ENCODE results near the gene SORBS2. TPM values are rescaled to one million over a fixed set of nuclear protein-coding genes. Genes with fewer than 3 reads are reported as not detected.

The SORBS2 gene
- total and polyA plus RNA-seq, 2 of the 8 experiments (the other 6 are each of a cell fraction or from before 2014, with no cell fraction given) = 73.0 to 87.1 TPM

GRCh38 chr4:185849664-185850550, 37.9 kb upstream of the SORBS2 start:
- H3K23ac ChIP-seq (ENCODE audit: insufficient read length) = no peak overlapping the region
- peaks cover 3 to 6% (median 5%) of the 10 kb centered on the region in 4 experiments; a peak in 3 of 7 replicates for H3K4me1 ChIP-seq (replicated peaks in 1 of 4; ENCODE audit: control insufficient read depth in 3 of 4, insufficient read depth in 4 of 4, low read length in 3 of 4)
- no peak overlapping the region for H3K4me2 ChIP-seq (ENCODE audit: insufficient read depth in 1 of 2, low read depth in 2 of 2, low read length in 2 of 2)
- H4K20me1 ChIP-seq (replicated peaks in 1 of 2; ENCODE audit: control insufficient read depth in 1 of 2, insufficient read depth in 2 of 2, low read length in 2 of 2) = no peaks in the 10 kb centered on the region
- no peak overlapping the region for H2AK5ac ChIP-seq (ENCODE audit: low read depth, low read length)
- no peak overlapping the region for H4K8ac ChIP-seq (ENCODE audit: extremely low read depth, insufficient read depth, low read length)
- no peak overlapping the region for H2AFZ ChIP-seq (ENCODE audit: low read length)
- H3K9me3 ChIP-seq (ENCODE audit: insufficient read depth in 2 of 2, low read depth in 1 of 2, low read length in 1 of 2) = peaks cover 5% of the 10 kb centered on the region in 2 experiments; a peak in 3 of 4 replicates
- no peaks in the 10 kb centered on the region for H3K79me1 ChIP-seq (ENCODE audit: low read depth, low read length)
- no peaks in the 10 kb centered on the region; a peak in 3 of 8 replicates for H3K36me3 ChIP-seq (ENCODE audit: control insufficient read depth in 2 of 4, insufficient read depth in 4 of 4, low read length in 3 of 4)
- ChIA-PET POLR2A (ENCODE audit: partially characterized antibody) (interaction anchor here (3.5 kb wide), 1 partner anchor 11 kb away, joined by 23 read pairs; no protein-coding TSS in a partner anchor), CTCF (ENCODE audit: partially characterized antibody) (interaction anchor here (1.1 kb wide), 1 partner anchor 17 kb away, joined by 3 read pairs; no protein-coding TSS in a partner anchor)
- H3K4me3 ChIP-seq (ENCODE audit: extremely low read depth in 1 of 4, insufficient read depth in 2 of 4, low read depth in 3 of 4, low read length in 4 of 4) = no peak overlapping the region
- no peak for FAIRE-seq
- H3K14ac ChIP-seq (ENCODE audit: insufficient read length) = no peak overlapping the region
- no peaks in the 10 kb centered on the region for H3K79me2 ChIP-seq (ENCODE audit: control insufficient read depth in 1 of 2, insufficient read depth in 2 of 2, low read length in 2 of 2)
- H3K56ac ChIP-seq (replicated peaks; ENCODE audit: insufficient read length, low read depth, low read length) = no peak overlapping the region
- peak overlapping the region; percentile 27 for H2BK120ac ChIP-seq (replicated peaks; ENCODE audit: low read depth, low read length)
- no peak overlapping the region for H4K5ac ChIP-seq (ENCODE audit: insufficient read length, low read depth, low read length)
- H2BK15ac ChIP-seq (ENCODE audit: low read length) = no peak overlapping the region
- H3K18ac ChIP-seq (ENCODE audit: extremely low read depth, low read length) = no peak overlapping the region
- no peak for DNase-seq (ENCODE audit: low read depth in 1 of 2, low spot score in 2 of 2)
- H2BK20ac ChIP-seq (ENCODE audit: low read length) = peak overlapping the region; percentile 49; the same call in 1 of the 2 replicates
- H3K27me3 ChIP-seq (replicated peaks in 1 of 4; ENCODE audit: control insufficient read depth in 3 of 4, extremely low read depth in 1 of 4, insufficient read depth in 3 of 4, low read length in 3 of 4) = no peaks in the 10 kb centered on the region
- H2BK12ac ChIP-seq (ENCODE audit: low read depth, low read length) = no peak overlapping the region
- H4K91ac ChIP-seq (replicated peaks; ENCODE audit: insufficient read length, low read length) = no peak overlapping the region
- no peak overlapping the region for H3K4ac ChIP-seq (replicated peaks; ENCODE audit: insufficient read length, low read depth, low read length)
- H3K27ac ChIP-seq (ENCODE audit: low read depth, low read length) = no peak overlapping the region
- no peak overlapping the region for H2BK5ac ChIP-seq (ENCODE audit: low read depth, low read length)
- H3K9ac ChIP-seq (replicated peaks in 1 of 4; ENCODE audit: extremely low read depth in 1 of 4, low read depth in 3 of 4, low read length in 3 of 4) = no peak overlapping the region
- WGBS, 2 experiments (ENCODE audit: extremely low coverage in 1 of 2, insufficient coverage in 1 of 2, insufficient read length in 1 of 2, insufficient replicate concordance in 2 of 2, low coverage in 1 of 2, low lambda C conversion rate in 2 of 2, missing lambda C conversion rate in 1 of 2) = 89% methylated on average over 8 of the region's 8 CpGs; no CpG with 5 or more reads in 1 of the 2 experiments
- no peaks in the 10 kb centered on the region for H3K23me2 ChIP-seq (ENCODE audit: low read depth, low read length)
- TF ChIP-seq JUND (IDR thresholded peaks at IDR 0.05; ENCODE audit: low read length) (no peak), E2F6 (IDR thresholded peaks at IDR 0.05) (no peak), ZNF274 (IDR thresholded peaks at IDR 0.05; ENCODE audit: borderline replicate concordance, extremely low read depth, low read length) (no peak), SP2 (IDR thresholded peaks at IDR 0.05; ENCODE audit: low read length) (no peak), RXRA (IDR thresholded peaks at IDR 0.05; ENCODE audit: insufficient read depth, low read depth, low read length) (no peak), SP1 (IDR thresholded peaks at IDR 0.05; ENCODE audit: low read depth, low read length) (no peak), ASH2L (IDR thresholded peaks at IDR 0.05; ENCODE audit: low read length) (no peak), CBX5 (IDR thresholded peaks at IDR 0.05; ENCODE audit: low read depth, low read length) (no peak), EP300 (IDR thresholded peaks at IDR 0.05; ENCODE audit: borderline replicate concordance in 1 of 2, low read depth in 2 of 2, low read length in 2 of 2) (no peak), NANOG (IDR thresholded peaks at IDR 0.05; ENCODE audit: insufficient read depth, low read depth, low read length, poor library complexity, severe bottlenecking) (no peak), CBX8 (IDR thresholded peaks at IDR 0.05; ENCODE audit: borderline replicate concordance, low read depth, low read length) (no peak), POLR2A (IDR thresholded peaks at IDR 0.05; ENCODE audit: control extremely low read depth in 1 of 2, low read depth in 2 of 2, low read length in 2 of 2) (no peak)
